Testis (tissue), 3 donors: Measurements from ENCODE around the gene MYO1D. TPM values are rescaled to one million over a fixed set of nuclear protein-coding genes. Genes with fewer than 3 reads are reported as not detected.

ENCODE experiments used
- DNase-seq: peaks from one replicate; pipeline ENCODE4 v3.0.0-alpha.2; 2019
- H3K27ac ChIP-seq, 2 donors: fragments of 200-600 bp; sonication (generic); one replicate each; pipeline ENCODE4 v1.5.1; 2019
- H3K27me3 ChIP-seq: fragments of 200-600 bp; sonication (generic); one replicate; pipeline ENCODE4 v1.5.1; 2019
- H3K36me3 ChIP-seq: fragments of 200-600 bp; sonication (generic); one replicate; pipeline ENCODE4 v1.5.1; 2017; ENCODE audit warnings: low read depth; ENCODE audit errors: missing control alignments
- H3K4me1 ChIP-seq: fragments of 200-600 bp; sonication (generic); one replicate; pipeline ENCODE4 v1.5.1; 2019
- H3K4me3 ChIP-seq, 2 donors: fragments of 200-600 bp; sonication (generic); one replicate each; pipeline ENCODE4 v1.5.1; 2017 to 2019
- H3K9me3 ChIP-seq: fragments of 200-600 bp; sonication (generic); one replicate; pipeline ENCODE4 v1.5.1; 2017
- POLR2A ChIP-seq: fragments of 450-650 bp; IDR thresholded peaks from one replicate; pipeline ENCODE4 v1.6.1; 2017; ENCODE audit warnings: antibody characterized with exemption, mild to moderate bottlenecking, moderate library complexity
- WGBS, 2 donors: methylation state at CpG; one replicate each; pipeline ENCODE4 v1.1.5; 2018; 5-methylcytosine and 5-hydroxymethylcytosine counted together
- intact Hi-C: fragments of 100-400 bp; cut with DNase I; formaldehyde crosslinking; loops from one replicate; pipeline ENCODE4 v1.15.1; 2023; ENCODE audit warnings: low total_unique reads
- polyA plus RNA-seq: library from polyadenylated mRNA; stranded (reverse); fragments of 350-450 nt; fragmentation: Illumina TruSeq; extraction: RNeasy Lipid Tissue Mini Kit (QIAGEN cat#74804); gene quantifications from one replicate; pipeline ENCODE4 v1.2.3, GENCODE V29; 2014; ENCODE audit warnings: low read depth, low replicate concordance; ENCODE audit not compliant: insufficient read depth
- total RNA-seq, 2 donors: library from RNA; depleted of rRNA; stranded (reverse); fragments of >200 nt; gene quantifications; one replicate each; pipeline ENCODE4 v1.2.3, GENCODE V29; 2016
- TF ChIP-seq, protein P1 (sequence below), 3 experiments: fragments of 450-650 bp in 2 of 3; fragments of 200-600 bp in 1 of 3; sonication (generic) in 1 of 3; IDR thresholded peaks; one replicate each; pipeline ENCODE4 v1.5.1; 2016 to 2019; ENCODE audit warnings: antibody characterized with exemption in 3 of 3, mild to moderate bottlenecking in 2 of 3, moderate library complexity in 1 of 3

The MYO1D gene
- total and polyA plus RNA-seq, 3 donors from 2014 or later = 29.5 to 34.1 (median 33.6) TPM

DNA sequence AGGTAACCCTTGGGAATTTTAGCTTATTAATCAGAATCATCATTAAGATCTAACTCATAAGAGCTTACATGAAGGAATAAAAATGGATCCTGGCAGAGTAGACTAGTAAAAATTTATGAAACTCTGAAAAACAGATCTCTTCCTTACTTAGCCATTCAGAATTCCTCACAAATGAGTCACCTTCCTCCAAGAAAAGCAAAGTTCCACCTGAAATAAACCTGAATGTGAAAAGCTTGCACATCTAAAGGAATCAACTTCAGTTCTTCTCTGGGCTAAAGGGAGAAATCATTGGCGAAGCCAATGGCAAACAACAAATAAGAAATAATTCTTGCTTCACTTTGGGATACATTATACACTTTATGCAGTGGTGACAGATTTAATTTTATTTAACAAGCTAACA is 22.7 kb downstream of the MYO1D start:
- H3K4me1 ChIP-seq = no peaks in the 10 kb centered on the region
- H3K27ac ChIP-seq = no peak overlapping the region
- WGBS, 2 donors = 97 to 100% methylated on average over 1 of the region's 1 CpG
- no peaks in the 10 kb centered on the region for H3K9me3 ChIP-seq
- TF ChIP-seq POLR2A = no peak
- TF ChIP-seq, protein P1, sequence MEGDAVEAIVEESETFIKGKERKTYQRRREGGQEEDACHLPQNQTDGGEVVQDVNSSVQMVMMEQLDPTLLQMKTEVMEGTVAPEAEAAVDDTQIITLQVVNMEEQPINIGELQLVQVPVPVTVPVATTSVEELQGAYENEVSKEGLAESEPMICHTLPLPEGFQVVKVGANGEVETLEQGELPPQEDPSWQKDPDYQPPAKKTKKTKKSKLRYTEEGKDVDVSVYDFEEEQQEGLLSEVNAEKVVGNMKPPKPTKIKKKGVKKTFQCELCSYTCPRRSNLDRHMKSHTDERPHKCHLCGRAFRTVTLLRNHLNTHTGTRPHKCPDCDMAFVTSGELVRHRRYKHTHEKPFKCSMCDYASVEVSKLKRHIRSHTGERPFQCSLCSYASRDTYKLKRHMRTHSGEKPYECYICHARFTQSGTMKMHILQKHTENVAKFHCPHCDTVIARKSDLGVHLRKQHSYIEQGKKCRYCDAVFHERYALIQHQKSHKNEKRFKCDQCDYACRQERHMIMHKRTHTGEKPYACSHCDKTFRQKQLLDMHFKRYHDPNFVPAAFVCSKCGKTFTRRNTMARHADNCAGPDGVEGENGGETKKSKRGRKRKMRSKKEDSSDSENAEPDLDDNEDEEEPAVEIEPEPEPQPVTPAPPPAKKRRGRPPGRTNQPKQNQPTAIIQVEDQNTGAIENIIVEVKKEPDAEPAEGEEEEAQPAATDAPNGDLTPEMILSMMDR (IDR thresholded peaks at IDR 0.05) = no peak
- no peak for DNase-seq
- no peak overlapping the region for H3K4me3 ChIP-seq
- no peaks in the 10 kb centered on the region for H3K27me3 ChIP-seq
- intact Hi-C loops = no loop called here
- H3K36me3 ChIP-seq = no peaks in the 10 kb centered on the region

DNA sequence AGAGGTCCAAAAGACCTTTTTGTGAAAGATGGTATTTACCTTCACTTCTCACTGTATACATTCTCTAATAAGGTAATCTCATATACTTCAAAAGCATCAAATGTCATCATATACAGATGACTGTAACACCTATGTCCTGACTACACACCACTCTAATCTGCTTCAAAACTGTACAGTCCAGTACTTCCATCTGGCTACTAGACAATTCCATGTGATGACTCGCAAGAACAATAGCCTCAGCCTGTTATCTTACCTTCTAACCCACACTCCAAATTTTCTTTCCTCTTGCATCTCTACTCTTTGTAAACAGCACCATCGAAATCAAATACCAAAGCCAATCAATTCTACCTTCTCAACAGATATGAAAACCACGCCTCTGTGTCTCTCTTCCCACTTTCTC is 24.1 kb downstream of the MYO1D start:
- TF ChIP-seq POLR2A = no peak
- TF ChIP-seq, protein P1 (IDR thresholded peaks at IDR 0.05) = no peak
- Histone ChIP-seq H3K4me1 (no peaks in the 10 kb centered on the region), H3K9me3 (no peaks in the 10 kb centered on the region), H3K4me3 (no peak overlapping the region), H3K36me3 (no peaks in the 10 kb centered on the region), H3K27ac (no peak overlapping the region), H3K27me3 (no peaks in the 10 kb centered on the region)
- intact Hi-C loops = no loop called here
- WGBS, 2 donors = 92 to 93% methylated on average over 3 of the region's 3 CpGs
- DNase-seq = no peak

DNA sequence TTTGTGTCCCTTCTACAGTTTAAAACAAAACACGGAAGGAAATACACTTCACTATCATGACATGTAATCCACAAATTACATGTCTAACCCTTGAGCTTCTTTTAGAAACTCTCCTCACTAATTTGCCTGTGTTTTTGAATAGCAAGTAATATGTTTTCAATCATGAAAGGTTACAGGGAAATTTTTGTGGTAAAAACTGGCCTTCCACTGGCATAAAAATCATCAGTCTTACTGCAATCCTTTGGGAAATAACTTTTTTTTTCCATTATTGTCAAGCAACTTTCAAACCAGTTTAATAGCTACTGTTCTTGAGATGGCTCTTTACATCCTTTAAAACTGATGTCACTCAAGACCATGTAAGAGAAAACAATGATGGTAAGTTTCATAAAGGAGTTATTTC is 27.0 kb downstream of the MYO1D start:
- TF ChIP-seq POLR2A = no peak
- TF ChIP-seq, protein P1 (IDR thresholded peaks at IDR 0.05) = no peak
- Histone ChIP-seq H3K36me3 (no peaks in the 10 kb centered on the region), H3K27me3 (no peaks in the 10 kb centered on the region), H3K27ac (no peak overlapping the region), H3K4me3 (no peak overlapping the region), H3K9me3 (no peaks in the 10 kb centered on the region), H3K4me1 (no peaks in the 10 kb centered on the region)
- intact Hi-C loops = no loop called here
- no peak for DNase-seq
- 85 to 86% methylated on average over 1 of the region's 1 CpG for WGBS, 2 donors

DNA sequence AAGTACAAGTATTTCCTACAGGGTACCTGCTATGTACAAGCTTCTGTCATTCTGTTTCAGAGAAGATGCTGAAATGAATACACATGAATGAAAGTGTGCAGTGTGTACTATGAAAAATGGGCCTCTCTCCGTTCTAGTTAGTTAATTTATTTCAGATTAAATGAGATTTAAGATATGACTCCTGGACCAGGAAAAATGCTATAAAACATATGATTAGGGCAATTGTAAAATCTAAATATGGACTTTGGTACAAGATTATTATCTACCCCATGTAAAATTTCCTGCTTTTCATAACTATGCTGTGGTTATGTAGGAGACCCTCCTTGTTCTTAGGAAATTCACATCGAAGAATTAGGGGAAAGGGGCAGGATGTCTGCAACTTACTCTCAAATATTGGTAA is 28.9 kb downstream of the MYO1D start:
- Histone ChIP-seq H3K27me3 (no peaks in the 10 kb centered on the region), H3K36me3 (no peaks in the 10 kb centered on the region), H3K4me3 (no peak overlapping the region), H3K9me3 (no peaks in the 10 kb centered on the region), H3K4me1 (no peaks in the 10 kb centered on the region), H3K27ac (no peak overlapping the region)
- DNase-seq = no peak
- intact Hi-C loops = no loop called here
- TF ChIP-seq POLR2A = no peak
- TF ChIP-seq, protein P1 (IDR thresholded peaks at IDR 0.05) = no peak
- WGBS, 2 donors = 76 to 84% methylated on average over 2 of the region's 2 CpGs

DNA sequence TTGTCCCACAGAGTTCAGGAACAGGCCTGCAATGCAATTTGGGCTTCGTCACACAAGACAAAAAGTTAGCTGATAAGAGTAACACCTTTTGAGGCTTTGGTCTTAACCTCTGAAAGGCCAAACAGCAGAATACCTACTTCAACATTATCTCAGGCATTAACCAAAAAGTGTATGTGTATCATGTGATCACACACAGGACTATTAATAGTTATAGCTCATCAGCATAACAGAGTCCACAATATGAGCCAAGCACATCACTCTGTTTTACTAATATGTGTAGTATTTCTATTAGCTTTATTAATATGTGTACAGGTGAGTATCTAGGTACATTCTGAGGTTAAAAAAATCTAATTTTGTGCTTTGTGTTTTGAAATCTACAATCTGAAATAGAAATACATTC is 30.8 kb downstream of the MYO1D start:
- Histone ChIP-seq H3K4me1 (no peaks in the 10 kb centered on the region), H3K27me3 (no peaks in the 10 kb centered on the region), H3K27ac (no peak overlapping the region), H3K4me3 (no peak overlapping the region), H3K9me3 (no peaks in the 10 kb centered on the region), H3K36me3 (no peaks in the 10 kb centered on the region)
- 89 to 92% methylated on average over 1 of the region's 1 CpG for WGBS, 2 donors
- intact Hi-C loops = no loop called here
- DNase-seq = no peak
- TF ChIP-seq, protein P1 (IDR thresholded peaks at IDR 0.05) = no peak
- no peak for TF ChIP-seq POLR2A
